Measurements from ENCODE around the gene PATE1. TPM values are rescaled to one million over a fixed set of nuclear protein-coding genes. Genes with fewer than 3 reads are reported as not detected.

Gene PATE1
- total RNA-seq, 1 experiment from 2014 or later, result not detected

DNA sequence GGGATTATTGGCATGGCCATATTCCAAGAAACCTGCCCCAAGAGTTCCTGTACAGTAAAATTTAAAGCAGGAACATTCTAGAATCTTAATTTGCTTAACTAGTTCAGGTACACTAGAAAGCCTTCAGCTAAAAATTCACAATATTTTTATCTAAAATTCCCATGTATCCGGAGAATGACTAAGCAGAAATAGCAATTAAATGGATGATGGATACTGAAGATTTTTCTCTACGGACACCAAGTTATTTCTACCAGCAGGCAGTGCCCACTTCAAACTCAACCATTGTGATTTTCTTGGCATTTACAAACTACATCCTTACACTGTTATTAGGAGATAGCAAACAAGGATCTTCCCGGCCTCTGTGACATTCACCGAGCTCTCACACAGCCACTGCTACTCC is 44.7 kb downstream of the PATE1 start:
- DNase-seq (ENCODE audit: low spot score), result no peak

DNA sequence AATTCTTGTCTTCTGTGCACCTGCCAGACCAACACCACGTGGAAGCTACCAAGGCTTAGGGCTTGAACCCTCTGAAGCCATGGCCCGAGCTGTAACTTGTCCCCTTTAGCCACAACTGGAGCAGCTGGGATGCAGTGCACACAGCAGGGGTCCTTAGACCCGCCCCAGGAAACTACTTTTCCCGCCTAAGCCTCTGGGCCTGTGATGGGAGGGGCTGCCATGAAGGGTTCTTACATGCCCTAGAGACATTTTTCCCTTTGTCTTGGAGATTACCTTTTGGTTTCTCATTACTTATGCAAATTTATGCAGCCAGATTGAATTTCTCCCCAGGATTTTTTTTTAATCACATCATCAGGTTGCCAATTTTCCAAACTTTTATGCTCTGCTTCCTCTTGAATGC is 51.6 kb downstream of the PATE1 start:
- no peak for DNase-seq (ENCODE audit: low spot score)

Other genes with a start within 250 kb of the PATE1 start
- 122 and 125 TPM in 2 replicates for gene EI24, start 176.8 kb upstream of the PATE1 start, total RNA-seq (2014; rRNA removed; shearing (Covaris generic))
- gene STT3A, start 153.4 kb upstream of the PATE1 start, total RNA-seq (2014; rRNA removed; shearing (Covaris generic)), result 175 and 176 TPM in 2 replicates
- 42.1 and 45.2 TPM in 2 replicates for gene CHEK1, start 121.1 kb upstream of the PATE1 start, total RNA-seq (2014; rRNA removed; shearing (Covaris generic))
- not detected in 2 replicates for gene ACRV1, start 65.4 kb upstream of the PATE1 start, total RNA-seq (2014; rRNA removed; shearing (Covaris generic))
- gene PATE2, start 32.5 kb downstream of the PATE1 start, total RNA-seq (2014; rRNA removed; shearing (Covaris generic)), result not detected in 2 replicates
- gene PATE3, start 41.8 kb downstream of the PATE1 start, total RNA-seq (2014; rRNA removed; shearing (Covaris generic)), result not detected in 2 replicates
- not detected in 2 replicates for gene PATE4, start 87.0 kb downstream of the PATE1 start, total RNA-seq (2014; rRNA removed; shearing (Covaris generic))
- gene HYLS1, start 141.4 kb downstream of the PATE1 start, total RNA-seq (2014; rRNA removed; shearing (Covaris generic)), result 6.9 and 7.2 TPM in 2 replicates
- 7.6 and 9.6 TPM in 2 replicates for gene PUS3, start 156.9 kb downstream of the PATE1 start, total RNA-seq (2014; rRNA removed; shearing (Covaris generic))
- not detected in 2 replicates for gene DDX25, start 158.2 kb downstream of the PATE1 start, total RNA-seq (2014; rRNA removed; shearing (Covaris generic))
- 0.03 and 0.08 TPM in 2 replicates for gene VSIG10L2, start 199.8 kb downstream of the PATE1 start, total RNA-seq (2014; rRNA removed; shearing (Covaris generic))